ENCODE results near the gene FLVCR2. TPM values are rescaled to one million over a fixed set of nuclear protein-coding genes. Genes with fewer than 3 reads are reported as not detected.

FLVCR2 gene
- total and polyA plus RNA-seq, 2 of the 13 experiments (the other 11 are each of a cell fraction or from before 2014, with no cell fraction given), result 9.9 to 10.5 TPM

GRCh38 chr14:75648066-75648838 lies 69.8 kb downstream of the FLVCR2 start (continued):
- TF ChIP-seq, protein P1, sequence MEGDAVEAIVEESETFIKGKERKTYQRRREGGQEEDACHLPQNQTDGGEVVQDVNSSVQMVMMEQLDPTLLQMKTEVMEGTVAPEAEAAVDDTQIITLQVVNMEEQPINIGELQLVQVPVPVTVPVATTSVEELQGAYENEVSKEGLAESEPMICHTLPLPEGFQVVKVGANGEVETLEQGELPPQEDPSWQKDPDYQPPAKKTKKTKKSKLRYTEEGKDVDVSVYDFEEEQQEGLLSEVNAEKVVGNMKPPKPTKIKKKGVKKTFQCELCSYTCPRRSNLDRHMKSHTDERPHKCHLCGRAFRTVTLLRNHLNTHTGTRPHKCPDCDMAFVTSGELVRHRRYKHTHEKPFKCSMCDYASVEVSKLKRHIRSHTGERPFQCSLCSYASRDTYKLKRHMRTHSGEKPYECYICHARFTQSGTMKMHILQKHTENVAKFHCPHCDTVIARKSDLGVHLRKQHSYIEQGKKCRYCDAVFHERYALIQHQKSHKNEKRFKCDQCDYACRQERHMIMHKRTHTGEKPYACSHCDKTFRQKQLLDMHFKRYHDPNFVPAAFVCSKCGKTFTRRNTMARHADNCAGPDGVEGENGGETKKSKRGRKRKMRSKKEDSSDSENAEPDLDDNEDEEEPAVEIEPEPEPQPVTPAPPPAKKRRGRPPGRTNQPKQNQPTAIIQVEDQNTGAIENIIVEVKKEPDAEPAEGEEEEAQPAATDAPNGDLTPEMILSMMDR (CRISPR knock-in tag; IDR thresholded peaks at IDR 0.05), result peak; percentile 33
- TF ChIP-seq SMC3 (IDR thresholded peaks at IDR 0.05; ENCODE audit: low read length) (peak; percentile 19; the same call in 1 of the 2 replicates), NAIF1 (CRISPR knock-in tag; IDR thresholded peaks at IDR 0.05; ENCODE audit: borderline replicate concordance) (0 out of 2 replicates have a peak, but pooled peaks have one; percentile 43), POLR2AphosphoS2 (IDR thresholded peaks at IDR 0.05; ENCODE audit: low read depth, low read length) (no peak), RBFOX2 (IDR thresholded peaks at IDR 0.05; ENCODE audit: low read depth, low read length) (no peak), DNMT1 (CRISPR knock-in tag; IDR thresholded peaks at IDR 0.05) (no peak), NCOR1 (IDR thresholded peaks at IDR 0.05; ENCODE audit: borderline replicate concordance, low read length) (peak; percentile 73; the same call in 1 of the 2 replicates), BHLHE40 (IDR thresholded peaks at IDR 0.05; ENCODE audit: low read length) (peak; percentile 67), MAFG (CRISPR knock-in tag; IDR thresholded peaks at IDR 0.05) (no peak), THAP9 (CRISPR knock-in tag; IDR thresholded peaks at IDR 0.05; ENCODE audit: borderline replicate concordance) (no peak), ZNF550 (CRISPR knock-in tag; IDR thresholded peaks at IDR 0.05; ENCODE audit: borderline replicate concordance) (no peak), ZNF260 (CRISPR knock-in tag; IDR thresholded peaks at IDR 0.05; ENCODE audit: borderline replicate concordance, low read depth) (no peak), ZNF335 (CRISPR knock-in tag; IDR thresholded peaks at IDR 0.05) (peak; percentile 70; the same call in 1 of the 2 replicates), RORA (CRISPR knock-in tag; IDR thresholded peaks at IDR 0.05) (peak; percentile 92; the same call in 1 of the 2 replicates), ZNF746 (CRISPR knock-in tag; IDR thresholded peaks at IDR 0.05) (peak; percentile 93), ZNF703 (CRISPR knock-in tag; IDR thresholded peaks at IDR 0.05; ENCODE audit: borderline replicate concordance) (no peak), JUNB (CRISPR knock-in tag; IDR thresholded peaks at IDR 0.05; ENCODE audit: borderline replicate concordance) (peak; percentile 78; the same call in 1 of the 2 replicates)
- TF ChIP-seq, protein P2, sequence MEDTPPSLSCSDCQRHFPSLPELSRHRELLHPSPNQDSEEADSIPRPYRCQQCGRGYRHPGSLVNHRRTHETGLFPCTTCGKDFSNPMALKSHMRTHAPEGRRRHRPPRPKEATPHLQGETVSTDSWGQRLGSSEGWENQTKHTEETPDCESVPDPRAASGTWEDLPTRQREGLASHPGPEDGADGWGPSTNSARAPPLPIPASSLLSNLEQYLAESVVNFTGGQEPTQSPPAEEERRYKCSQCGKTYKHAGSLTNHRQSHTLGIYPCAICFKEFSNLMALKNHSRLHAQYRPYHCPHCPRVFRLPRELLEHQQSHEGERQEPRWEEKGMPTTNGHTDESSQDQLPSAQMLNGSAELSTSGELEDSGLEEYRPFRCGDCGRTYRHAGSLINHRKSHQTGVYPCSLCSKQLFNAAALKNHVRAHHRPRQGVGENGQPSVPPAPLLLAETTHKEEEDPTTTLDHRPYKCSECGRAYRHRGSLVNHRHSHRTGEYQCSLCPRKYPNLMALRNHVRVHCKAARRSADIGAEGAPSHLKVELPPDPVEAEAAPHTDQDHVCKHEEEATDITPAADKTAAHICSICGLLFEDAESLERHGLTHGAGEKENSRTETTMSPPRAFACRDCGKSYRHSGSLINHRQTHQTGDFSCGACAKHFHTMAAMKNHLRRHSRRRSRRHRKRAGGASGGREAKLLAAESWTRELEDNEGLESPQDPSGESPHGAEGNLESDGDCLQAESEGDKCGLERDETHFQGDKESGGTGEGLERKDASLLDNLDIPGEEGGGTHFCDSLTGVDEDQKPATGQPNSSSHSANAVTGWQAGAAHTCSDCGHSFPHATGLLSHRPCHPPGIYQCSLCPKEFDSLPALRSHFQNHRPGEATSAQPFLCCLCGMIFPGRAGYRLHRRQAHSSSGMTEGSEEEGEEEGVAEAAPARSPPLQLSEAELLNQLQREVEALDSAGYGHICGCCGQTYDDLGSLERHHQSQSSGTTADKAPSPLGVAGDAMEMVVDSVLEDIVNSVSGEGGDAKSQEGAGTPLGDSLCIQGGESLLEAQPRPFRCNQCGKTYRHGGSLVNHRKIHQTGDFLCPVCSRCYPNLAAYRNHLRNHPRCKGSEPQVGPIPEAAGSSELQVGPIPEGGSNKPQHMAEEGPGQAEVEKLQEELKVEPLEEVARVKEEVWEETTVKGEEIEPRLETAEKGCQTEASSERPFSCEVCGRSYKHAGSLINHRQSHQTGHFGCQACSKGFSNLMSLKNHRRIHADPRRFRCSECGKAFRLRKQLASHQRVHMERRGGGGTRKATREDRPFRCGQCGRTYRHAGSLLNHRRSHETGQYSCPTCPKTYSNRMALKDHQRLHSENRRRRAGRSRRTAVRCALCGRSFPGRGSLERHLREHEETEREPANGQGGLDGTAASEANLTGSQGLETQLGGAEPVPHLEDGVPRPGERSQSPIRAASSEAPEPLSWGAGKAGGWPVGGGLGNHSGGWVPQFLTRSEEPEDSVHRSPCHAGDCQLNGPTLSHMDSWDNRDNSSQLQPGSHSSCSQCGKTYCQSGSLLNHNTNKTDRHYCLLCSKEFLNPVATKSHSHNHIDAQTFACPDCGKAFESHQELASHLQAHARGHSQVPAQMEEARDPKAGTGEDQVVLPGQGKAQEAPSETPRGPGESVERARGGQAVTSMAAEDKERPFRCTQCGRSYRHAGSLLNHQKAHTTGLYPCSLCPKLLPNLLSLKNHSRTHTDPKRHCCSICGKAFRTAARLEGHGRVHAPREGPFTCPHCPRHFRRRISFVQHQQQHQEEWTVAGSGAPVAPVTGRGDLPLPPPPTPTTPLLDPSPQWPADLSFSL (CRISPR knock-in tag; IDR thresholded peaks at IDR 0.05), result no peak; the same call in 1 of the 2 replicates

Data from HepG2 (cell line).